Stimulated activated CD4-positive, alpha-beta T cell treated with anti-CD3 and anti-CD28 coated beads, Interleukin-2, amount 100 ng/mL, for 48 hours (primary cell): ENCODE results near the gene RABGAP1L.
"Not testable (repeated sequence)": the region's sequence is repeated elsewhere in the genome, so short reads cannot be mapped to it uniquely, and the experiment has no call there.

Experiments used
- DNase-seq, 2 donors: peaks; one replicate each; pipeline ENCODE4 v3.0.0-alpha.2; 2020

RABGAP1L gene

GRCh38 chr1:174398246-174398645 lies 238.9 kb downstream of the RABGAP1L start:
- DNase-seq: no peak

- no peak for DNase-seq
Observed at GRCh38 chr1:174399211-174399610, 239.9 kb downstream of the RABGAP1L start.

DNA sequence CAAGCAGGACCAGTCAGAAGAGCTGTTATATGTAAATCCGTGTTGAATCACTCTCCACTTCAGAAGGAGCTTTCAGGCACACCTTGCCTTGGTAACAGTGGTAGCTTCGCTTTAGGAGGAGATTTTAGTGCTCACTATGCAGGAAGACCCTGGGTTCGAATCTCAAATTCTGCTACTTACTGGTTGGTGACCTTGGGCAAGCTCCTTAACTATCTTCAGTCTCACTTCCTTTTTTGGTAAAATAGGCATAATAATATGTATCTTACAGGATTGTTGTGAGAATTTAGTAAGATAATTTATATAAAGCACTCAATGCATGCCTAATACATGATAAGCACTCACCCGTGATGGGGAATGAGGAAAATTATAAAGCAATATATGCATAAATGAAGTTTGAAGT lies 241.8 kb downstream of the RABGAP1L start:
- DNase-seq: no peak

DNA sequence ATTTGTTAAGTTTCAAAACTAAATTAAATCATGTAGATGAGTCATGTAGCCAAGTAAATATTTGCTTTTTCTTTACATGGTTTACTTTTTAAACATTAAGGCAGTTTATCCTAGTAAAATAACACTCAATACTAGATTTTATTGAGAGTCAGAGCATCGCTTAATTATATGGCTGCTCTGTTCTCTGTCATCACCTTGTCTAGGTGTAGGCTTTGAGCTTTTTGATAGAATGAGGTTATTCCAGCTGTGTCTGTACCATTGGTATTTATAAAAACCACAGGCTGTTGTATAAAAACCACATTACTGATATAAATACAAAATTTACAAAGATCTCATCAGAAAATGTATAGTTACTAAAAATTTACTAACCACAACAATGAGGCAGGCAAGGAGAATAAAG lies 245.9 kb downstream of the RABGAP1L start:
- no peak for DNase-seq

- no peak for DNase-seq
Observed at GRCh38 chr1:174406421-174406820, 247.1 kb downstream of the RABGAP1L start.

DNA sequence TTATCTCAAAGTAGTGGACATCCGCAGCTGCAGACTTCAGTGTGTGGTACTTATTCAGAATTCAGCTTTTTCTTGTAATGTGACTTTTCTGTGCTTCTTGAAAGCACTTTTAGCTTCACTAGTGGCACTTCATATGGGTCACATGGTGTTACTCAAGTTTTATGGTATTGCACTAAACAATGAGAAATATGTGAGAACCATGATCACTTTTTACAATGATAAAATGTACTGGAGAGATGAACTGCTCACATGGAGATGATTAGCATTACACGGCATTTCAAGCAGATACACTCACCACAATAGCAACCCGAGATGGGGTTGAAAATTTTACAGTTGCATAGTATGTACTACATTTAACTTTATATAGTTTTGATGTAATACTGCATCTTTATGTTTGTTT lies 248.3 kb downstream of the RABGAP1L start:
- DNase-seq: no peak

GRCh38 chr1:174408146-174408545 lies 248.8 kb downstream of the RABGAP1L start:
- DNase-seq: no peak

GRCh38 chr1:174409801-174410200 lies 250.5 kb downstream of the RABGAP1L start:
- DNase-seq: not testable (repeated sequence)

GRCh38 chr1:174413632-174414031 lies 254.3 kb downstream of the RABGAP1L start:
- no peak for DNase-seq

- DNase-seq: no peak
Observed at GRCh38 chr1:174414203-174414602, 254.9 kb downstream of the RABGAP1L start.

GRCh38 chr1:174415506-174415905 lies 256.2 kb downstream of the RABGAP1L start:
- DNase-seq: no peak

- DNase-seq: no peak
Observed at GRCh38 chr1:174417921-174418320, 258.6 kb downstream of the RABGAP1L start.

GRCh38 chr1:174425121-174425520 lies 265.8 kb downstream of the RABGAP1L start:
- DNase-seq: no peak

DNA sequence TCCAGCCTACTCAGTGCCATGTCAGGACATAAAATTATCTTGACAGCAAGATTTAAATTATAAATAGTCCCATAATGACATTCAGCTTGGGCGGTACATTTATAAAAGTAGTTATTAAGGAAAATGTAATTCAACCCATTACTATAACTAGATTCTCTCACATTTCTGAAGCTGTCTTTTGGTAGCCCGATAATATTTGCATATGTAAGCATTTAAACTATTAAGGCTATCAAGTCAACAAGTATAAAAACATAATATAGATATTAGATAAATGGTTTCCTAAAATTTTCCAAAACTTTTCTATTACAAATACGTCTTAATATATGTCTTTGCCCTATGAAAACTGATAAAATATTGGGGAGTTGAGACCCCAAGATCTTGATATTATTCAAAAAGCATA lies 266.8 kb downstream of the RABGAP1L start:
- no peak for DNase-seq

DNA sequence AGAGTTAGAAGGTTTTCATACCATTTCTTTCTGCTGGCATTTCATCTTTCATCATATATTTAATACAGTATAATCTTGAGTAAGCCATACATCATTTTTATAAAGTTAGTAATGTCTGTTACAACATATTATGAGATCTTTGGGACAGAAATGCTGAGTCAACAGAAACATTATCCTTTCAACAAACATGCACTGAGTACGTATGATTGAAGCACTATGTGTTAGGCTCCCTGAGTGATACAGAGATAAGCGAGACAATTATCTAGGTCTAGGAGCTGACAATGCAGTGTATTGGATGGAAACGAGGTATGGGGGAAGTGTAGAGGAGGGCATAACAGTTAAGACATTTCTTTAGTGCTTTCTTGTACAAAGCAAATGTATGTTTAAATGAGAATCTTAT lies 268.7 kb downstream of the RABGAP1L start:
- DNase-seq: no peak

DNA sequence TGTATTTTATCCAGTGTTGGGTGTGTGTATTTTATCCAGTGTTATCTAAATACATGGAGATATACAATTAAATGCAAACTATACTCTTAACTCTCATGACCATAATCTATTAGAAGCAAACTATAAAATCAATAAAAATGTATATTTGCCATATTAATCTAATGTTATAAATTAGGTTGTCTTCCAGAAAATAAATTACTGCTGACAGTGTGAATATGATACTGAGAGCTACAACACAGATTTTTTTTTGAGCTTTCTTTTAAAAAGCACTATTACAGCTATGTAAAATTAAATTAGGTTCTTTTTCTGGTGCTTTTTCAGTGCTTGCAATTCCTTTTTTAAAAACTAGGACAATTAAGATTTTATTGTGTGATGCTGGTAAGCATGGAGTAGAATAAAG lies 269.4 kb downstream of the RABGAP1L start:
- no peak for DNase-seq

GRCh38 chr1:174433451-174433850 lies 274.1 kb downstream of the RABGAP1L start:
- no peak for DNase-seq

- no peak for DNase-seq
Observed at GRCh38 chr1:174445351-174445750, 286.0 kb downstream of the RABGAP1L start.

- no peak for DNase-seq
Observed at GRCh38 chr1:174445817-174446216, 286.5 kb downstream of the RABGAP1L start.

- DNase-seq: no peak
Observed at GRCh38 chr1:174447866-174448530, 288.7 kb downstream of the RABGAP1L start, which contains the start of gene GPR52. Gene GPR52 (plus strand): TSS chr1:174447964. CDS start chr1:174448112, 148 bp downstream.

DNA sequence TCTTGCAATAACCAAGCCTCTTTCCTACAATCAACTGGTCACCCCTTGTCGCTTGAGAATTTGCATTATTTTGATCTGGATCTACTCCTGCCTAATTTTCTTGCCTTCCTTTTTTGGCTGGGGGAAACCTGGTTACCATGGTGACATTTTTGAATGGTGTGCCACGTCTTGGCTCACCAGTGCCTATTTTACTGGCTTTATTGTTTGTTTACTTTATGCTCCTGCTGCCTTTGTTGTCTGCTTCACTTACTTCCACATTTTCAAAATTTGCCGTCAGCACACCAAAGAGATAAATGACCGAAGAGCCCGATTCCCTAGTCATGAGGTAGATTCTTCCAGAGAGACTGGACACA lies 289.2 kb downstream of the RABGAP1L start:
- DNase-seq: no peak

DNA sequence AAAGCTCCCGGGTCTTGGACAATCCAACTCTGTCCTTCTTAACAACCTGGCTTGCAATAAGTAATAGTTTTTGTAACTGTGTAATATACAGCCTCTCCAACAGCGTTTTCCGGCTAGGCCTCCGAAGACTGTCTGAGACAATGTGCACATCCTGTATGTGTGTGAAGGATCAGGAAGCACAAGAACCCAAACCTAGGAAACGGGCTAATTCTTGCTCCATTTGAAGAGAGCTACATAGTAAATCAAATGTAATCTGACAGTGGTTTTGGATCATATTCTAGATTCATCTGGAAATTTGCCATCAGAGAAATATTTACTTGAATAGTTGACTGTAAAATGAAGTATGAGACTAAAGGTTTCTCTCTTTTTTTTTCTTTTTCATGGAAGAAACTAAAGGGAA lies 289.7 kb downstream of the RABGAP1L start:
- no peak for DNase-seq

- DNase-seq: no peak
Observed at GRCh38 chr1:174451408-174451807, 292.1 kb downstream of the RABGAP1L start.

- no peak for DNase-seq
Observed at GRCh38 chr1:174465855-174466254, 306.5 kb downstream of the RABGAP1L start.

GRCh38 chr1:174466607-174467006 lies 307.3 kb downstream of the RABGAP1L start:
- no peak for DNase-seq
